HEK293 (cell line): ENCODE measurements around the gene CDH23.

Experiments
- CTCF ChIA-PET: fragments of 350-600 bp; formaldehyde crosslinking; extraction: SDS; loops from one replicate; lab custom pipeline; 2021; ENCODE audit warnings: antibody characterized with exemption; lab: Yijun Ruan, JAX
- POLR2A ChIA-PET: fragments of 300-600 bp; formaldehyde crosslinking; extraction: SDS; loops from one replicate; lab custom pipeline; 2020; ENCODE audit warnings: antibody characterized with exemption, inconsistent platforms; lab: Yijun Ruan, JAX
- H3K27ac ChIP-seq: fragments of 200-500 bp; sonication (Bioruptor generic); 2 replicates; pipeline ENCODE4 v1.5.1; 2014; ENCODE audit warnings: low read depth, low read length, control low read depth, inconsistent platforms; ENCODE audit errors: extremely low read depth
- H3K36me3 ChIP-seq, 2 experiments: fragments of 200-500 bp in 1 of 2; sonication (Bioruptor generic) in 1 of 2; 1 replicate in 1 of 2; 2 replicates in 1 of 2; pipeline ENCODE4 v1.5.1; 2014 to 2017; ENCODE audit warnings: inconsistent platforms in 2 of 2, low read length in 2 of 2; ENCODE audit not compliant: control insufficient read depth in 2 of 2, insufficient read depth in 1 of 2
- H3K4me1 ChIP-seq: fragments of 200-500 bp; sonication (Bioruptor generic); 2 replicates; pipeline ENCODE4 v1.5.1; 2014; ENCODE audit warnings: mild to moderate bottlenecking, low read length, inconsistent platforms; ENCODE audit not compliant: control insufficient read depth, insufficient read depth
- H3K4me3 ChIP-seq: 2 replicates; pipeline ENCODE4 v1.5.1; 2011; ENCODE audit warnings: low read depth, mild to moderate bottlenecking, control low read depth, low read length, moderate library complexity
- H3K9me3 ChIP-seq: fragments of 200-500 bp; sonication (Bioruptor generic); 2 replicates; pipeline ENCODE4 v1.5.1; 2014; ENCODE audit warnings: low read depth, low read length, inconsistent platforms; ENCODE audit not compliant: control insufficient read depth, insufficient read depth
- KLF10 ChIP-seq: fragments of 450-650 bp; IDR thresholded peaks from 2 replicates; pipeline ENCODE4 v1.5.1; 2018; ENCODE audit warnings: missing biosample characterization, mild to moderate bottlenecking, missing genetic modification characterization
- PATZ1 ChIP-seq: fragments of 450-650 bp; formaldehyde crosslinking; IDR thresholded peaks from 2 replicates; pipeline ENCODE4 v1.5.1; 2016; ENCODE audit warnings: missing biosample characterization, missing genetic modification characterization
- PRDM2 ChIP-seq: fragments of 450-650 bp; formaldehyde crosslinking; IDR thresholded peaks from 2 replicates; pipeline ENCODE4 v1.5.1; 2016; ENCODE audit warnings: missing biosample characterization, missing genetic modification characterization, borderline replicate concordance
- SCRT1 ChIP-seq: fragments of 450-650 bp; formaldehyde crosslinking; IDR thresholded peaks from 2 replicates; pipeline ENCODE4 v1.5.1; 2016; ENCODE audit warnings: missing biosample characterization, missing genetic modification characterization, borderline replicate concordance
- SP2 ChIP-seq: fragments of 450-650 bp; formaldehyde crosslinking; IDR thresholded peaks from 2 replicates; pipeline ENCODE4 v1.5.1; 2016; ENCODE audit warnings: missing biosample characterization, missing genetic modification characterization
- WT1 ChIP-seq: fragments of 450-650 bp; formaldehyde crosslinking; IDR thresholded peaks from 2 replicates; pipeline ENCODE4 v1.5.1; 2016; ENCODE audit warnings: missing biosample characterization, missing genetic modification characterization
- YY1 ChIP-seq: fragments of 450-650 bp; formaldehyde crosslinking; IDR thresholded peaks from 2 replicates; pipeline ENCODE4 v1.5.1; 2018; ENCODE audit warnings: missing biosample characterization, missing genetic modification characterization
- ZBTB20 ChIP-seq: fragments of 450-650 bp; formaldehyde crosslinking; IDR thresholded peaks from 2 replicates; pipeline ENCODE4 v1.5.1; 2016; ENCODE audit warnings: missing biosample characterization, missing genetic modification characterization
- ZNF140 ChIP-seq: fragments of 450-650 bp; formaldehyde crosslinking; IDR thresholded peaks from 2 replicates; pipeline ENCODE4 v1.5.1; 2016; ENCODE audit warnings: missing biosample characterization, missing genetic modification characterization
- ZNF175 ChIP-seq: fragments of 450-650 bp; formaldehyde crosslinking; IDR thresholded peaks from 2 replicates; pipeline ENCODE4 v1.5.1; 2016; ENCODE audit warnings: missing biosample characterization, missing genetic modification characterization
- ZNF280D ChIP-seq: fragments of 450-650 bp; formaldehyde crosslinking; IDR thresholded peaks from 2 replicates; pipeline ENCODE4 v1.5.1; 2016; ENCODE audit warnings: missing biosample characterization, missing genetic modification characterization
- ZNF404 ChIP-seq: fragments of 450-650 bp; formaldehyde crosslinking; IDR thresholded peaks from 2 replicates; pipeline ENCODE4 v1.5.1; 2017; ENCODE audit warnings: missing biosample characterization, missing genetic modification characterization
- ZNF514 ChIP-seq: fragments of 450-650 bp; formaldehyde crosslinking; IDR thresholded peaks from 2 replicates; pipeline ENCODE4 v1.5.1; 2016; ENCODE audit warnings: missing biosample characterization, missing genetic modification characterization
- ZNF707 ChIP-seq: fragments of 450-650 bp; formaldehyde crosslinking; IDR thresholded peaks from 2 replicates; pipeline ENCODE4 v1.5.1; 2016; ENCODE audit warnings: missing biosample characterization, missing genetic modification characterization
- ZNF837 ChIP-seq: fragments of 450-650 bp; formaldehyde crosslinking; IDR thresholded peaks from 2 replicates; pipeline ENCODE4 v1.5.1; 2016; ENCODE audit warnings: missing biosample characterization, missing genetic modification characterization
- ZSCAN5A ChIP-seq: fragments of 450-650 bp; formaldehyde crosslinking; IDR thresholded peaks from 2 replicates; pipeline ENCODE4 v1.5.1; 2016; ENCODE audit warnings: missing biosample characterization, missing genetic modification characterization
- TF ChIP-seq, protein P1 (sequence below): fragments of 450-650 bp; formaldehyde crosslinking; IDR thresholded peaks from 2 replicates; pipeline ENCODE4 v1.5.1; 2017; ENCODE audit warnings: missing biosample characterization, missing genetic modification characterization
- TF ChIP-seq, protein P2 (sequence below): fragments of 450-650 bp; formaldehyde crosslinking; IDR thresholded peaks from 2 replicates; pipeline ENCODE4 v1.5.1; 2017; ENCODE audit warnings: missing biosample characterization, missing genetic modification characterization

CDH23 gene

DNA sequence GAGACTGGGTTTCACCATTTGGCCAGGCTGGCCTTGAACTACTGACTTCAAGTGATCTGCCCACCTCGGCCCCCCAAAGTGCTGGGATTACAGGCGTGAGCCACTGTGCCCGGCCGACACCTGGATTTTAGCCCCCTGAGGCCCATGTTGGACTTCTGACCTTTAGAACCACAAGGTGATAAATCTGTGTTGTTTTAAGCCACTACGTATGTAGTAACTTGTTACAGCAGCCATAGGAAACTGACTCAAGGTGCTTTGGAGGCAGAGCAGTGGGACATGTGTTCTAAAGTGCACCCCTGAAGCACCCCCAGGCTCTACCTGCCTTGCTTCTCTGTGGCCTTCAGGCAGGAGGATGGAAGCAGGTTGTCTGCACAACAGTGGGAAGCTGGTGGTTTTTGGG, 128.4 kb downstream of the CDH23 start (continued):
- TF ChIP-seq, protein P1, sequence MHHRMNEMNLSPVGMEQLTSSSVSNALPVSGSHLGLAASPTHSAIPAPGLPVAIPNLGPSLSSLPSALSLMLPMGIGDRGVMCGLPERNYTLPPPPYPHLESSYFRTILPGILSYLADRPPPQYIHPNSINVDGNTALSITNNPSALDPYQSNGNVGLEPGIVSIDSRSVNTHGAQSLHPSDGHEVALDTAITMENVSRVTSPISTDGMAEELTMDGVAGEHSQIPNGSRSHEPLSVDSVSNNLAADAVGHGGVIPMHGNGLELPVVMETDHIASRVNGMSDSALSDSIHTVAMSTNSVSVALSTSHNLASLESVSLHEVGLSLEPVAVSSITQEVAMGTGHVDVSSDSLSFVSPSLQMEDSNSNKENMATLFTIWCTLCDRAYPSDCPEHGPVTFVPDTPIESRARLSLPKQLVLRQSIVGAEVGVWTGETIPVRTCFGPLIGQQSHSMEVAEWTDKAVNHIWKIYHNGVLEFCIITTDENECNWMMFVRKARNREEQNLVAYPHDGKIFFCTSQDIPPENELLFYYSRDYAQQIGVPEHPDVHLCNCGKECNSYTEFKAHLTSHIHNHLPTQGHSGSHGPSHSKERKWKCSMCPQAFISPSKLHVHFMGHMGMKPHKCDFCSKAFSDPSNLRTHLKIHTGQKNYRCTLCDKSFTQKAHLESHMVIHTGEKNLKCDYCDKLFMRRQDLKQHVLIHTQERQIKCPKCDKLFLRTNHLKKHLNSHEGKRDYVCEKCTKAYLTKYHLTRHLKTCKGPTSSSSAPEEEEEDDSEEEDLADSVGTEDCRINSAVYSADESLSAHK: no peak
- TF ChIP-seq ZNF175 (tag by site-specific recombination): no peak

- H3K9me3 ChIP-seq: no peaks in the 10 kb centered on the region
- TF ChIP-seq PRDM2 (no peak), KLF10 (tag by site-specific recombination) (no peak), SP2 (tag by site-specific recombination) (no peak), ZSCAN5A (tag by site-specific recombination) (no peak), PATZ1 (tag by site-specific recombination) (no peak), YY1 (tag by site-specific recombination) (no peak), ZNF514 (tag by site-specific recombination) (no peak), ZNF707 (tag by site-specific recombination) (no peak), ZNF837 (no peak), ZNF140 (no peak), WT1 (no peak), ZBTB20 (no peak), SCRT1 (no peak), ZNF280D (no peak), ZNF404 (tag by site-specific recombination) (no peak)
- TF ChIP-seq, protein P2, sequence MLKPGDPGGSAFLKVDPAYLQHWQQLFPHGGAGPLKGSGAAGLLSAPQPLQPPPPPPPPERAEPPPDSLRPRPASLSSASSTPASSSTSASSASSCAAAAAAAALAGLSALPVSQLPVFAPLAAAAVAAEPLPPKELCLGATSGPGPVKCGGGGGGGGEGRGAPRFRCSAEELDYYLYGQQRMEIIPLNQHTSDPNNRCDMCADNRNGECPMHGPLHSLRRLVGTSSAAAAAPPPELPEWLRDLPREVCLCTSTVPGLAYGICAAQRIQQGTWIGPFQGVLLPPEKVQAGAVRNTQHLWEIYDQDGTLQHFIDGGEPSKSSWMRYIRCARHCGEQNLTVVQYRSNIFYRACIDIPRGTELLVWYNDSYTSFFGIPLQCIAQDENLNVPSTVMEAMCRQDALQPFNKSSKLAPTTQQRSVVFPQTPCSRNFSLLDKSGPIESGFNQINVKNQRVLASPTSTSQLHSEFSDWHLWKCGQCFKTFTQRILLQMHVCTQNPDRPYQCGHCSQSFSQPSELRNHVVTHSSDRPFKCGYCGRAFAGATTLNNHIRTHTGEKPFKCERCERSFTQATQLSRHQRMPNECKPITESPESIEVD (tag by site-specific recombination): no peak
- TF ChIP-seq, all 188 proteins: peak for 0
Observed at GRCh38 chr10:71525721-71526120, 129.0 kb downstream of the CDH23 start.

More at GRCh38 chr10:71525721-71526120, 129.0 kb downstream of the CDH23 start:
- ChIA-PET POLR2A (no interaction called here), CTCF (interaction anchor here (0.6 to 1.9 kb wide), 2 partner anchors 44 to 141 kb away, joined by 3 to 4 read pairs; no protein-coding TSS in a partner anchor)
- Histone ChIP-seq H3K36me3 (no peaks in the 10 kb centered on the region), H3K4me1 (no peaks in the 10 kb centered on the region), H3K27ac (no peak overlapping the region), H3K4me3 (no peak overlapping the region)
